ENCODE data around the gene MIGA2.

The MIGA2 gene

GRCh38 chr9:129007766-129008468 lies 28.5 kb upstream of the MIGA2 start:
- Mint-ChIP-seq H3K36me3 (peaks cover 6% of the 10 kb centered on the region), H3K4me3 (no peak overlapping the region), H3K9me3 (no peaks in the 10 kb centered on the region), H3K27me3 (no peaks in the 10 kb centered on the region), H3K4me1 (no peaks in the 10 kb centered on the region), H3K27ac (no peak overlapping the region)

DNA sequence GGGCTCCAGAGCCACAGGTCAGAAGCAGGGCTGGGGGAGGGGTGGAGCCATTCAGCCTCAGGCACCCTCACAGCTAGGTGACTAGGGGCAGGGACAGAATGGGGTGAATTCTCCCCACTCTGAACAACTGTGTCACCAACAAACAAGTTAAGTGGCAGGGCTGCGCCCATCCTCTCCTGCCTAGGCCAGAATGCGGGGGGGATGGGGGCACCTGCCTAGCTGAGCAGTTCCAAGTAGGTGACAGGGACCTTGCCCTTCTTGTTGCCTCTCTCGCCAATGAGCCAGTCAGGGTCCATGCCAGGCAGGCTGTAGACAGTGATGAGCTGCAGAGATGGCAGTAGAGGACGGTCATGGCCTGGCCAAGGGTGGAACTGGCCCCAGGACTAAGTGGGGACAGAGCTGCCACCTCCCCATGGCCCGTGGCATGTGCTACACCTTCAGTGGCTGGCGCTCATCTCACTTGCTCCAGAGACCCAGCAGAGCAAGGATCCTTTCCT lies 27.9 kb upstream of the MIGA2 start:
- no peak overlapping the region for H3K27ac Mint-ChIP-seq
- no peaks in the 10 kb centered on the region for H3K9me3 Mint-ChIP-seq
- H3K4me3 Mint-ChIP-seq, result no peak overlapping the region
- H3K4me1 Mint-ChIP-seq, result no peaks in the 10 kb centered on the region
- peaks cover 6% of the 10 kb centered on the region for H3K36me3 Mint-ChIP-seq
- no peaks in the 10 kb centered on the region for H3K27me3 Mint-ChIP-seq

- no peak overlapping the region for H3K27ac Mint-ChIP-seq
- no peaks in the 10 kb centered on the region for H3K9me3 Mint-ChIP-seq
- H3K4me3 Mint-ChIP-seq, result no peak overlapping the region
- no peaks in the 10 kb centered on the region for H3K4me1 Mint-ChIP-seq
- H3K27me3 Mint-ChIP-seq, result no peaks in the 10 kb centered on the region
- peaks cover 6% of the 10 kb centered on the region for H3K36me3 Mint-ChIP-seq
These were observed 27.3 kb upstream of the MIGA2 start for GRCh38 chr9:129008986-129009583.

DNA sequence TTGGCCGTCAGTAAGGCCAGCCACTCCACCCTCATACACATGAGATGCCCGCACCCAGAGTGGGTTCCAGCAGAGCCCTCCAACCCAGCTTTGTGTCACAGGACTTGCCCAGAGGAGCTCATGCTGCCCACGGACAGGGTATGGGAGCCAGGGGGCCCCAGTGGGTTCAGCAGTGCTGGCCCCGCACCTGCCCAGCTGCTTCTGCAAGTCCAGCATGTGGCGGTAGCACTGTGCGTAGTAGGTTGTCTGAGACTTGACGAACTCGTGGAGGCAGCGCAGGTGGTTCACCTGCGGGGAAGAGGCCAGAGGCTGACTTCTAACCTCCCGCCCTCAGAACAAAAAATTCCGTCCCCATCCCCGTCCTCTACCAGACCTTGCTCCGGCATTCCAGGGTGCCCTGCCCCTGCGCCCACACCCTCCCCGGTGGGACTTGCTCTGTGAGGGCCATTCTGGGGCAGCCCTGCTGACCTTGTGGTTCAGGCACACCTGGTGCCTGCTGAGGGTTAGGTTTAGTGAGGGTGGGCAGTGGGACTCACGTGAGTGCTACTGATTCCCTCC lies 26.8 kb upstream of the MIGA2 start:
- peaks cover 6% of the 10 kb centered on the region for H3K36me3 Mint-ChIP-seq
- H3K27me3 Mint-ChIP-seq, result no peaks in the 10 kb centered on the region
- no peak overlapping the region for H3K27ac Mint-ChIP-seq
- H3K4me3 Mint-ChIP-seq, result no peak overlapping the region
- H3K9me3 Mint-ChIP-seq, result no peaks in the 10 kb centered on the region
- H3K4me1 Mint-ChIP-seq, result no peaks in the 10 kb centered on the region

- Mint-ChIP-seq H3K27me3 (no peaks in the 10 kb centered on the region), H3K36me3 (peaks cover 6% of the 10 kb centered on the region), H3K27ac (no peak overlapping the region), H3K4me3 (no peak overlapping the region), H3K4me1 (no peaks in the 10 kb centered on the region), H3K9me3 (no peaks in the 10 kb centered on the region)
These were observed 26.0 kb upstream of the MIGA2 start for GRCh38 chr9:129010267-129010975.

- Mint-ChIP-seq H3K4me3 (no peak overlapping the region), H3K9me3 (no peaks in the 10 kb centered on the region), H3K4me1 (no peaks in the 10 kb centered on the region), H3K27ac (no peak overlapping the region), H3K27me3 (no peaks in the 10 kb centered on the region), H3K36me3 (peaks cover 3% of the 10 kb centered on the region)
These were observed 25.3 kb upstream of the MIGA2 start for GRCh38 chr9:129011170-129011569.

DNA sequence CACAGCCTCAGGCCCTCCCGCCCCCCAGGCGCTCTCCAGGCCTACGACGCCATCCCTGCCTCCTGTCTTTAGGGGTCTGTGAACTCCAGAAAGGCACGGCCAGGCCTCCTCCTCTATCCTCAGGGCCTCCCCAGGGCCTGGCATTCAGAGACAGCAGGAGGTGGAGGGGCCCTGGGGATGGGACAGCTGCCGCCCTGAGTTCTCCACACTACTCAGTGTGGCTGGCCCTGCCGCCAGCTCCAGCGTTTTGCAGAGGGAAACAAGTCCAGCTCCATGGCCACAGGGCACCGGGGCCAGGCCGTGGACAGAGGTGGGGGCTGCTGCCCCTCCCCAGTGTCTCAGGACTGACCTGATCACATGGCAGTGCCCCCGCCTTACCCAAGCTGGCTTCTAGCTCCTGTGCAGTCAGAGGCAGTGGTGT lies 24.7 kb upstream of the MIGA2 start:
- H3K36me3 Mint-ChIP-seq, result no peaks in the 10 kb centered on the region
- H3K4me3 Mint-ChIP-seq, result no peak overlapping the region
- no peaks in the 10 kb centered on the region for H3K27me3 Mint-ChIP-seq
- H3K27ac Mint-ChIP-seq, result no peak overlapping the region
- H3K4me1 Mint-ChIP-seq, result no peaks in the 10 kb centered on the region
- H3K9me3 Mint-ChIP-seq, result no peaks in the 10 kb centered on the region

DNA sequence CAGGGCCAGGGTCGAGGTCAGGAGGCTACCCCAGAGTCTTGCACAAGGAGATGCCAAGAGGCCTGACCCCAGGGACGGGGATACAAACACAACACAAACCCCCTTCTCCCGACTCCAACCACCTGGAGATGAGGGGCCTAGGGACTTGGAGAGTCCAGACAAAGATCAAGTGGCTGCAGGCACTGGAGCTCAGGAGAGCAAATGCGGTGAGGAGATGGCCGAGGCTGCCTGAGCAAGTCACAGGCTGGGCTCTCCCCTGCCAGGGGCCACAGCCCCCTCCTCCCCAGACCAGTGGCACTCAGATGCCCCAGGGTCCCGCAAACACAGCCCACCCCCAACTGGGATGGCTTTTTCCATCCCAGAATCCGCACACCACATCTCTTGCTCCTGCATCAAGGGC lies 24.1 kb upstream of the MIGA2 start:
- Mint-ChIP-seq H3K36me3 (no peaks in the 10 kb centered on the region), H3K27me3 (no peaks in the 10 kb centered on the region), H3K4me1 (no peaks in the 10 kb centered on the region), H3K9me3 (no peaks in the 10 kb centered on the region), H3K4me3 (no peak overlapping the region), H3K27ac (no peak overlapping the region)

DNA sequence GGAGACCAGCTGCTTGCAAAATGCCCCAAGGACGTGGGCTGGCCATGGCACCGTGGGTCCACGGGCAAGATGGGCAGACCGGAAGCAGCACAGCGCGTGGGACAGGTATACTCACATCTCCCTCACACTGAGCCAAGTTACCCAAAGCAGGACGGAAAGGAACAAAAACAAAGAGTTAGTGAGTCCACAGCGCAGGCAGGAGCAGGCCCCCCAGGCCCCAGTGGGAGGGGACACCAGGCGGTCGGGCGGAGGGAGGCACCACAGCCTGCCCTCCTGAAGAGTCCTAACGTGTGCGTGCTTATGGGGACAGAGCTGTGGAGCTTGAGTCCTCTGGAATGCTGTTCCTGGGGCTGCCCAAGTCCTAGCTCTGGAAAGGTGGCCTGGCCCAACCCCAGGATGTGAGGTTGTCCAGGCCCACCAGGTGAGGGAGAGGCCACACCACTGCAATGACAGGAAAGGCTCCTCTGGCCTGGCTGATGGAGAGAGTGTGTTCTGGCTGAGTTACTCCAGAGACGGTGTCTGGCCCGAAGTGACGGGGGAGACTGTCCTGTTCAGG lies 23.5 kb upstream of the MIGA2 start:
- Mint-ChIP-seq H3K27ac (no peak overlapping the region), H3K9me3 (no peaks in the 10 kb centered on the region), H3K36me3 (no peaks in the 10 kb centered on the region), H3K4me3 (no peak overlapping the region), H3K27me3 (no peaks in the 10 kb centered on the region), H3K4me1 (no peaks in the 10 kb centered on the region)

- Mint-ChIP-seq H3K36me3 (no peaks in the 10 kb centered on the region), H3K9me3 (no peaks in the 10 kb centered on the region), H3K27me3 (no peaks in the 10 kb centered on the region), H3K4me3 (no peak overlapping the region), H3K4me1 (no peaks in the 10 kb centered on the region), H3K27ac (no peak overlapping the region)
These were observed 22.8 kb upstream of the MIGA2 start for GRCh38 chr9:129013674-129014073.

DNA sequence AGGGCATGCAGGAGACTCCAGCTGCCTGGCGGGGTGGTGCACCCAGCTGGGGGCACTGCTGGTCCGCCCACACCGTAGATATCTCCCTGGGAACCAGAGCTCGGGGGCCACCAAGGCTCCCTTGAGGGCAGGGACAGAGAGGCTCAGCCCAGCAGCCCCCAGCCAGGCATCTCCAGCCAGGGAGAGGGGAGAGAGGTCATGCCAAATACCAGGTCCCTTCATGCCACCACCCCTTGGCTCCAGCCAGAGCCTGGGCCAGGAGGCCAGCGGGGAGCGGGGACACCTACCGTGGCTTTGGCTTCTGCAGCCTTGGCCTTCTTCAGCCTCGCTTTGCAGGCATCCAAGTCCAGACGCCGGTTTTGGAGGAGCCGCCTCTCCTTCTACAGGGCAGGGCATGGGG lies 22.3 kb upstream of the MIGA2 start:
- Mint-ChIP-seq H3K36me3 (no peaks in the 10 kb centered on the region), H3K27ac (no peak overlapping the region), H3K9me3 (no peaks in the 10 kb centered on the region), H3K4me1 (no peaks in the 10 kb centered on the region), H3K4me3 (no peak overlapping the region), H3K27me3 (no peaks in the 10 kb centered on the region)

DNA sequence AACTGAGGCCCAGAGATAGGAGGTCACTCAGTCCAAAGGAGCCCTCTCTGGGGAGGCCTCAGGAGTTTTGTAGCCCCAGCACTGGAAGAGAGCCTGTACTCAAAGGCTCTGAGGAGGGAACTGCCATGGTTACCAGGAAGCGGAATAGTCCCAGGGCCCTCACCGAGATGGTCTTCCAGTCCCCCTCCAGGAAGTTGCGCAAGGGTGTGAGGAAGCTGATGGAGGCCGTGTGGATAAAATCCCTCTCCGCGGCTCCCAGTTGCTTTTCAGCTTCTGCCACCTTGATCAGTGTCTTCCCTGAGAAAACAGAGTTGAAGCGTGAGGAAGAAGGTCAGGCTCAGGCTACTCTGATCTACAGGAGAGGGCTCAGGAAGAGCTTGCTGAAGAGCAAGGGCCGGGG lies 21.8 kb upstream of the MIGA2 start:
- Mint-ChIP-seq H3K36me3 (no peaks in the 10 kb centered on the region), H3K4me3 (no peak overlapping the region), H3K4me1 (no peaks in the 10 kb centered on the region), H3K27ac (no peak overlapping the region), H3K9me3 (no peaks in the 10 kb centered on the region), H3K27me3 (no peaks in the 10 kb centered on the region)

DNA sequence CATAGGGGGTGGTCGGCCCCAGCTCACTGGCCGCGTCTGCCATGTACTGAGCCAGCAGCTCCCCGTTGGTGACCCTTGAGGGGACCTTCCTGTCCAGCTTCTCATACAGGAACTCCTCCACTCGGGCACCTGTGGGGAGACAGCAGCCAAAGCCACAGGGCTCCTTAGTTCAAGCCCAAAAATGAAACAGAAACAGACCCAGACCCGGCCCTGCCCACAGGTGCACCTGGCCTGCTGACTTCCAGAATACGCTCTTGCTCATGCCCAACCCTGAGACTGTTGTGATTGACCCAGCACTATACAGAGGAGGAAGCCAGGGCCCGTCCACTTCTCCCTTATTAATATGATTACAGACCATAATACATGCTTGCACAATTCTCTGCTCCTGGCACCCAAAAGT lies 15.3 kb upstream of the MIGA2 start:
- H3K27ac Mint-ChIP-seq, result no peak overlapping the region
- H3K4me3 Mint-ChIP-seq, result no peak overlapping the region
- H3K9me3 Mint-ChIP-seq, result no peaks in the 10 kb centered on the region
- peaks cover 26% of the 10 kb centered on the region for H3K4me1 Mint-ChIP-seq
- no peaks in the 10 kb centered on the region for H3K36me3 Mint-ChIP-seq
- no peaks in the 10 kb centered on the region for H3K27me3 Mint-ChIP-seq

DNA sequence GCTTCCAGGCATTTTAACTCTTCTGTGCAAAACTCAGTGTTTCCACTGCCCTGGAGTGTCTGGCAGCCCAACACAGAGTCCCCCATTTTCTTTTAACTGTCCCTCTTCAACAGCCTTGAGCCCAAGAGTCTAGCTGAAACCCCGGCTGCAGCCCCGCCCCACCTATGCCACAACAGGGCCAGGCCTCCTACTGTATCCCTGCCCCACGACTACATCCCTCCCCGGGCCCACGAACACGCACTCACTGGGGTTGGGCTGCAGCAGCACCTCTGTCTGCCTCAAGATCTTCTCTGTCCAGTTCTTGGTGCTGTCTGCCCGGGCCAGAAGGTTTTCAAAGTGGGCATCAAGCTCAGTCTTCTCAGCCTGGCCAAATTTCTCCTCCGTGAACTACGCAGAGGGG lies 14.4 kb upstream of the MIGA2 start:
- H3K4me1 Mint-ChIP-seq, result peaks cover 35% of the 10 kb centered on the region
- no peaks in the 10 kb centered on the region for H3K9me3 Mint-ChIP-seq
- H3K27ac Mint-ChIP-seq, result no peak overlapping the region
- H3K27me3 Mint-ChIP-seq, result no peaks in the 10 kb centered on the region
- H3K36me3 Mint-ChIP-seq, result no peaks in the 10 kb centered on the region
- H3K4me3 Mint-ChIP-seq, result no peak overlapping the region

DNA sequence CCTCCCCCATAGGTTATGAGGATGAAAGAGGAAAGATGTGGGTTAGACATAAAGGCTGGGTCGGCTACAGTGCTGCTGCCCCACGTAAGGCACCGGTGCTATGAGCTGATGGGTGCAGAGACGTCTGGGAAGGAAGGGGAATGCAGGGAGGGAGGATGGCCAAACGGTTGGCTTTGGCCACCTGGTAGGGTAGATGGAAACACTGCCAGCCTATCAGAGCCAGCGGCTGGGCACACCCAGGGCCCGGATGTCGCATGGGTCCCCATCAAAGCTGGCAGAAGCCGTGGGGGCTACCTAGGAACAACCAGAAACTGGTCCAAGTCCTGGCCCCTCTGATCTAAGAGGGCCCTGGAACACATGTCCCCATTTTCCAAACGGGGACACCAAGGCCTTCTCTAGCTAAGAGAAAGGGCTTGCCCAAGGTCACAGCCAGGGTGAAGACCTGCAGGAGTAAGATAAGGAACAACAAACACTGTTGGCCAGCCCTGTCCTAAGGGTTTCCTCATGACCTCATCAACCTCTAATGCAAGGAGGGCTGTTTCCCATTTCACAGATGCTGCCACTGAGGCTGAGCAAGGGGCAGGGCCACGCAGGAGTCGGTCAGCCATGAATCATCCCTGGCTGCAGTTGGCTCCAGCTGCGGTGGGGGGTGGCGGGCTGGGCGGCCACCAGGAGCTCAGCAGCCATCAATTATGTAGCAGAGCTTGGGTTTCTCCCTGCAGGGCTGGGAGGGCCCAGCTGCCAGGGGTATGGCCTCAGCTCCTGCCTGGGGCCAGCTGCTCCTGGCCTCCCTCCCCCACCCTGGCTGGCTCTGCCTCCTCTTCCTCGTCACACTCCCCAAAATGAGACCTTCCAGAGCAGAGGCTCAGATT lies 13.2 kb upstream of the MIGA2 start:
- Mint-ChIP-seq H3K27ac (no peak overlapping the region), H3K36me3 (no peaks in the 10 kb centered on the region), H3K27me3 (no peaks in the 10 kb centered on the region), H3K9me3 (no peaks in the 10 kb centered on the region), H3K4me1 (peaks cover 41% of the 10 kb centered on the region), H3K4me3 (no peak overlapping the region)

All from activated naive CD4-positive, alpha-beta T cell treated with anti-CD3 and anti-CD28 coated beads, Interleukin-2, amount 50 U/mL, for 24 hours (primary cell).